HG03575 (cell line): Measurements from ENCODE around the gene CGAS.
"Not testable (repeated sequence)": the region's sequence is repeated elsewhere in the genome, so short reads cannot be mapped to it uniquely, and the experiment has no call there.

Experiments
- ATAC-seq: cut with Tn5 transposase; IDR thresholded peaks from one replicate; pipeline ENCODE4 v1.9.1; 2021; ENCODE audit not compliant: unreplicated experiment, insufficient number of reproducible peaks, low FRiP score; ENCODE audit errors: extremely low read depth

The CGAS gene

DNA sequence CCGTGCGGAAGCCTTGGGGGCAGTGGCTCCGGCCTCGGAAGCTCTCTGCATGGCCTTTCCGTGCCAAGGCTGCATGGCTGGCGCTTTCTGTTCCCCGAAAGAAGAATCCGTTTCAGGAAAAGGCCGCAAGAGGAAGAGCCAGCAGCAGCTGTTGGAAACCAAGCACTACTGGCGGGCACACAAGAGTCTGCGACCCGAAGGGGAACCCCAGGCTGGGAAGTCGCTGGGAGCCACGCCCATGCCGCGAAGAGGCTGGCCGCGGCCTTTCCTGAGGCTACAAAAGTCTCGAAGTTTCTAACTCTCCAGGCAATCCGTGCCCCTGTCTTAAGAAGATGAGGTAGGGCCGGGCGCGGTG, at the start of gene CGAS:
Gene CGAS (minus strand): TSS at position 191 of the 355 bp plus-strand sequence. CDS start 116 bp downstream, at position 75.
- peak; percentile 43 for ATAC-seq

DNA sequence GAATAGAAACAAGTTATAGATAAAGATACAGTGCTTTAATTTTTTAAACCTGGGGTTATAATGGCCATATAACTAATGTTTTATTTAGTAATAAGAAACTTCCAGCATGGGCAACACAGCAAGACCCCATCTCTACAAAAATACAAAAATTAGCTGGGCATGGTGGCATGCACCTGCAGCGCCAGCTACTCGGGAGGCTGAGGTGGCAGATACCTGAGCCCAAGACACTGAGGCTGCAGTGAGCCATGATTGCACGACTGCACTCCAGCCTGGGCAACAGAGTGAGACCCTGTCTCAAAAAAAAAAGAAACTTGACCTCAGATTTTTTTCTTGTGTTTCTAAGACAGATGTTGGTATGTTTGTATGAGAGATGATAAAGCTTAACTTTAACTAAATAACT, 45.8 kb upstream of the CGAS start:
- no peak for ATAC-seq

DNA sequence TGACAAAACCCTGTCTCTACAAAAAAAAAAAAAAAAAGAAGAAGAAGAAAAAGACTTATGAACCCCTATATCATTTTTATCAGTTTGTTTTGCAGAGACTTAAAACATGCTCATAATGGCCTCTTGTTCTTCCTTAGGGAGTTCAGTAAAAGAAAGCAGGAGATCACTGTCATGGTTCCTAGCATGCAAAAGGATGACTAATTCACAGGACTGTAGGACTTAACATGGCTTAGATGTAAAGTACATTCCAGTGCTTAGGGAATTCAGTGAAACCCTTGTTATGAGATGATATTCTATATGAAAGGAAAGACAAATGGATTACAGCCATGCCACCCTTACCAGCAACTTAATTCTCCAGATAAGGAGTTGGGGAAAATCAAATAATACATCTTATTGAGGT, 39.3 kb upstream of the CGAS start:
- ATAC-seq: no peak

DNA sequence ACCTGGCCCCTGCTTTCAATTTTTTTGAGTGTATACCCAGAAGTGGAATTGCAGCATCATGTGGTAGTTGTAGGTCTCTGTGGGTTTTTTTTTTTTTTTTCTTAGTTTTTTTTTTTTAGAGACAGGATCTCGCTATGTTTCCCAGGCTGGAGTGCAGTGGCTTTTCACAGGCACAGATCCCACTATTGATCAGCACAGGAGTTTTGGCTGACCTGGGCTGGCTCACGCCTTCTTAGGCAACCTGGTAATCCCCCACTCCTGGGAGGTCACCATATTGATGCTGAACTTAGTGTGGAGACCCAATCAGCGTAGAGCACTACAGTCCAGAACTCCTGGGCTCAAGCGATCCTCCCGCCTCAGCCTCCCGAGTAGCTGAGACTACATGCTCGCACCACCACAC, 35.4 kb upstream of the CGAS start:
- ATAC-seq: no peak

DNA sequence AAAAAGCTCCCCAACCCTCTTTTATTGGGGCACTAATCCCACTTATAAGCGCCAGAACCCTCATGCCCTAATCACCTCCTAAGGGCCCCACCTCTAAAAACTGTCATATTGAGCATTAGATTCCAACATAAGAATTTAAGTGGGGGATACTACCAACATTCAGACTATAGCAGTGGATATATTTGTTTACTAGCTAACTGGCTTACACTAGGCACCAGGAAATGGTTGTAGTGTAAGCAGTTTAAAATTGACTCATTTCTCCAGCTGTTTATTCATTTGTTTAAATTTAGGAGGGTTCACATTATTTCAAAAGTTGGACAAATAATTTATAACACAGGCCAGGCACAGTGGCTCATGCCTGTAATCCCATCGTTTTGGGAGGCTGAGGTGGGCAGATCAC, 32.3 kb upstream of the CGAS start:
- no peak for ATAC-seq

DNA sequence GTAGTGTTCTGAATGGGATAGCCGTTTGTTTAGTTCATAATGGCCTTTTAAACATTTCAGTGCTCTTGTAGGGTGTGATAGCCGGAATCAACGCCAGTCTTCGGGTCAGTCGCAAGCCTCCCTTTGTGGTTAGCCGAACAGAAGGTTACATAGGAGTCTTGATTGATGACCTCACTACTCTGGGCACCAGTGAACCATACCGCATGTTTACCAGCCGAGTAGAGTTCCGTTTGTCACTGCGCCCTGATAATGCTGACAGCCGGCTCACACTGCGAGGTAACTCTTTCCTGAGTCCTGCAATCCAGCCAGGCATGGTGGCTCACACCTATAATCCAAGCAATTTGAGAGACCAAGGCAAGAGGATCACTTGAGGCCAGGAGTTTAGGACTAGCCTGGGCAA, 29.9 kb upstream of the CGAS start:
- ATAC-seq: no peak

DNA sequence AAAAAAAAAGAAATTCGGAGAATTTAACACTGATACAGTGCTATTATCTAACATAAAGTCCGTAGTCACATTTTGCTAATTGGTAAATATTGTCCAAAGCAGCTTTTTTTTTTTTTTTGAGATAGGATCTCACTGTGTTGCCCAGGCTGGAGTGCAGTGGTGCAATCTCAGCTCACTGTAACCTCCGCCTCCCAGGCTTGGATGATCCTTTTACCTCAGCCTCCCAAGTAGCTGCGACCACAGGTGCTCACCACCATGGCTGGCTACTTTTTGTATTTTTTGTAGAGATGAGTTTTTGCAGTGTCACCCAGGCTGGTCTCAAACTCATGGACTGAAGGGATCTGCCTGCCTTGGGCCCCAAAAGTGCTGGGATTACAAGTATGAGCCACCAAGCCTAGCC, 25.3 kb upstream of the CGAS start:
- ATAC-seq: no peak

DNA sequence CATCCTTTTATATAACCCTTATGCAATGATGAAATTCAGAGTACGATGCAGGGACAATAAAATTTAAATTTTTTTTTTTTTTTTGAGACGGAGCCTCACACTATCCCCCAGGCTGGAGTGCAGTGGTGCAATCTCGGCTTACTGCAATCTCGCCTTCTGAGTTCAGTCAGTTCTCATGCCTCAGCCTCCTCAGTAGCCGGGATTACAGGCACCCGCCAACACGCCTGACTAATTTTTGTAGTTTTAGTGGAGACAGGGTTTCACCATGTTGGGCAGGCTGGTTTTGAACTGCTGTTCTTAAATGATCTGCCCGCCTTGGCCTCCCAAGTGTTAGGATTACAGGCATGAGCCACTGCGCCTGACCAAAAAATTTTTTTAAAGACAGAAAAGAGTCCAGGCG, 24.6 kb upstream of the CGAS start:
- no peak for ATAC-seq

DNA sequence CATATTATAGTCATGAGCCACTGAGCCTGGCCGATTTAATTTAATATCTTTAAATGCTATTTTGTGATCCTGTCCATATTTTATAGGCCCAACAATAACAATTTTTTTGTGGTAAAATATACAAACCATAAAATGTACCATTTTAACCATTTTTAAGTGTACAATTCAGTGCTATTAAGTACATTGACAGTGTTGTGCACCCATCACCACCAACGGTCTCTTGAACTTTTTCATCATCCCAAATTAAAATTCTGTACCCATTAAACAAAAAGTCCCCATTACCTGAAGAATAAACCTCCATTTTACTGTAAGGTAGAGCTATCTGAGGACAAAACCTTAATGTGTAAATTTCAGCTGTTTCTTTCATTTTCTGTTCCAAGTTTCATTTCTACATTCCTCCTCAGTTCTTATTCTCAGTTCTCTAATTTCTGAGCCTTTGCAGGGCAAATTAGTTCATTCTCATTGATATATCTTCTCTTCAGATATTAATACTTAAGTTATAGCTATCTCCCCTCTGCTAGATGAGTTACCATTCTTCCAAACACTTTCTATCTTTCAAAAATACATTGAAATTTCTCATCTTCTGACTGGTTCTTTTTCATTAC, 19.7 kb upstream of the CGAS start:
- ATAC-seq: peak; percentile 95

DNA sequence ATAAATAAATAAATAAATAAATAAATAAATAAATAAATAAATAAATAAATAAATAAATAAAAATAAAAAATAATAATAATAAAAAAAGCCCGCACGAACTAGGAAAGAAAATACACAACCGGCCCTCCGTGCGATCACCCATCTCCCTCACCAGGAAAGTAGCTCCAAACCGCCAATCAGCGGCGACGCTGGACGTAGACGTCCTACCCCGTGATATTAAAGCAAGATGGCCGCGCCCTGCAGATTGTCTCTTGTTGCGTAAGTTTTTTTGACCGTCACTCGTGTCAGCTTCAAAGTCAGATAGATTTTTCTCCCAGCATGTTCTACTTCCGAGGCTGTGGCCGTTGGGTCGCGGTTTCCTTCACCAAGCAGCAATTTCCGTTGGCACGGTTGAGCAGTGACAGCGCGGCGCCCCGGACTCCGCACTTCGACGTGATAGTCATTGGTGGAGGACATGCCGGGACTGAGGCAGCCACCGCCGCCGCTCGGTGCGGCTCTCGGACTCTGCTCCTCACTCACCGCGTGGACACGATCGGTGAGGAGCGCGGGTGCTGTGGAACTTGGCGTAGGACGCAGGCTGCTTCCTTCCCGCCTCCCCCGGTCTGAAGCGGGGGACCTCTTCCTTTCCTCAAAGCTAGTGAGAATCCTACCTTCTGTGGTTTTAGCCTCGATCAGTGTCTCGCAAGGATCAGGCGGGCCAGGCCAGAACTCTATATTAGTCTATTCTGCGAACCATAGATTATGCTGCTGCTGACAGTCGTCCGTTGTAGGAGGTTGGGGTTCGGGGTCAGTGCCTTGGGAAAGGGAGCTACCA, 9.6 kb upstream of the CGAS start, which contains the start of gene MTO1:
Gene MTO1 (plus strand): TSS at position 201 of the 814 bp plus-strand sequence. CDS start 118 bp downstream, at position 319.
- peak; percentile 85 for ATAC-seq

DNA sequence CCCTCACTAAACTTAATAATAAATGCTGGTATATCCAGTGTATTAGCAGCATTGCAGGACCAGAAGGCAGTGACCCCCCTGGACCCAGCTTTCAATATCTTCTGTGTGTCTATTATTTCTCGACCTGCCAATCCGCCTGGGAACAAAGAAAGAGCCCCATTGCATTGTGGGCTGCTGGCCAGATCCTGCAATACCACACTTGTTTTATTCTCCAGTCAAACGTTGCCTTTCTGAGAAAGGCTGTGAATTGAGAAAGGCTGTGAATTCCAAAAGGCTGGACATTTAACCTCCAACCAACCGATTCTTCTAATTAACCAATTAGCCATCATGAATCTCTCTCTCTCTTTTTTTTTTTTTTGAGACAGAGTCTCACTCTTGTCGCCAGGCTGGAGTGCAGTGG, 8.0 kb upstream of the CGAS start:
- ATAC-seq: no peak

DNA sequence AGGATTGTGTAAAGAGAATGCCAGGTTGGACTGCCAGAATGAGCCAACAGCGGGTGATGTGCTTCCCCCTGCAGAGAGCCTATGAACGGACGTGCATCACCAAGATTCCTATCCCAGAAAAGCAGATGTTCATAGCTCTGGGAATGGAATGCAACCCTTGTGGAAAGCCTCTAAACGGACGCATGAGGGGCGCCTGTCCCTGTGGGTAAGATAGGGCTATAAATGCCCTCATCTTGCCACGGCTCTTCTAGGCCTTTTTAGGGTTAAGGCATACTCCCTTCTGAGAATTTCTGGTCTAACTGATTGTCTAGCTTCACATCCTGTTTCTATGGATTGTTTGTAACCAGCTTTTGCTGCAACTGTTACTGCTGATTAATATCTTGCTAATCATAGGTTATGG, 7.4 kb upstream of the CGAS start:
- not testable (repeated sequence) for ATAC-seq

DNA sequence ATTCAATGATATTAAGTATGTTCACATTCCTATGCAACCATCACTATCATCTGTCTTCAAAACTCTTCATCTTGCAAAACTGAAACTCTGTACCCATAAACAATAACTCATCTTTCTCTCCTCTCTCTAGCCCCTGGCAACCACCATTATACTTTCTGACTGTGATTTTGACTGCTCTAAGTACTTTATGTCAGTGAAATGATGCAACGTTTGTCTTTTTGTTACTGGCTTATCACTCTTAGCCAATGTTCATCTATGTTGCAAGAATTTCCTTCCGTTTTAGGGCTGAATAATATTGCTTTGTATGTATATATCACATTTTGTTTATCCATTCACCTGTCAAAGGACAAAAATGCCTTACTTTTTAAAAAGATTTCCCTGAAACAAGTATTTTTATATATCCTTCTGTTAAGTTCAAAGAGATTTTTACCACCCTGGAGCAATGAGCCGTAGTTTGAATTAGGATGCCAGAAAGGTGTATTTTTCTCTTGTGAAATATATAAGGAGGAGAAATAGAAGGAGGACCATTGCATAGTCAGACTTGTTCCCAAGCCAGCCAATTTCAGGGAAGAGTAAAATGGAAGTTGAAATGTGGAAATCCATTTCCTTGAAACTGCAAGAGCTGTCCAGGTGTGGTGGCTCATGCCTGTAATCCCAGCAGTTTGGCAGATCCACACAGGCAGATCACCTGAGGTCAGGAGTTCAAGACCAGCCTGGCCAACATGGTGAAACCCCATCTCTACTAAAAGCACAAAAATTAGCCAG, 4.0 kb upstream of the CGAS start:
- no peak for ATAC-seq

DNA sequence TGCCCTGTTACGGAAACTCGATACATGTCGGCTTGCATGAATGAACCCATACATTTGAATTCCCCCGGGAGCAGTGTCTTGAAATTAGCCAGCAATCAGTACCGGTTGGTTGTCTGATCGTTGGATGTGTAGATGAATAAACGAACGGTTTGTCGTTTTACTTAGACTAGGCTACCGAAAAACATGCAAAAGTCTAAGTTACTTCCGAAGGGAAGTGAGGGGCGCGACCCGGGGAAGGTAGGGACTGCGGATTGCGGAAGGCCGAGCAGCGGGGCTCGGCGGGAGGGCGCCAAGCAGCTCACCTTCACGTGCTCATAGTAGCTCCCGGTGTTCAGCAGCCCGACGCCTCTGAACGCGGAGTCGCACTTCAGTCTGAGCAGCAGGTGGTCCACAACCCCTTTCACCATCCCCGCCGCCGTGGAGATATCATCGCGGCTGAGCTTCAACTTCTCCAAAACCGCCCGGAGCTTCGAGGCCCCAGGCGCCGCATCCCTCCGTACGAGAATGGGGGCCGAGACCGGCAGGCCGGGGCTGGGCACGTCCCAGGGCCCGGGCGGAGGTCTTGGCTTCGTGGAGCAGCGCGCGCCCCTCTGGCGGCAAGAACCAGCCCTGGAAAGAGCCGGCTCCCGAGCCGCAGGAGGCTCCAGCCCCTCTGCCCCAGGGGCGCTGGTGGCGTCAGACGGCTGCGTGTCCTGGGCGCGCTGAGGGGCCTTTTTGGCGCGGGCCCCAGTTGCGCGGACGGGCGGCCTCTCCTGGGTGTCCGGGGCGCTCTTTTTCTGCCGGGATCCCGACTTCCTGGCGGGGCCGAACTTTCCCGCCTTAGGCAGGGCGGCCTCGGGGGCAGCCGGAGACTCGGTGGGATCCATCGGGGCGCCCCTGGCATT, 632 bp downstream of the CGAS start:
- ATAC-seq: no peak

DNA sequence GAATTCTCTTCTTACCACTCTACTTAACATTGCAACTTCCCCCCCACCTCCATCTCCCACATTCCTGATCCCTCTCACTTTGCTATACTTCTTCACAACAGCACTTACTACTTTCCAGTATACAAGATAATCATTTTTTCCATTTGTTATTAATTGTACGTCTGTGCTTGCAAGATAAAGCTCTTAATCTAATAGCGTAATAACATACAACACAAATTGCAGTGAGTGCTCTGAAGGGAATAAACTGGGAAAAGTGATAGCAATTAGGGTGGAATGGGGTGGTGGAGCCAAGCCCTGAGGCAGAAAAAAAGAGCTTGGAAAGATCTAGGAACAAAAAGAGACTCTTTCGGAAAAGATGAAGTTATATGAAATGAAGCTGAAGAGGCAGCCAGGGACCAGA, 8.5 kb downstream of the CGAS start:
- no peak for ATAC-seq

DNA sequence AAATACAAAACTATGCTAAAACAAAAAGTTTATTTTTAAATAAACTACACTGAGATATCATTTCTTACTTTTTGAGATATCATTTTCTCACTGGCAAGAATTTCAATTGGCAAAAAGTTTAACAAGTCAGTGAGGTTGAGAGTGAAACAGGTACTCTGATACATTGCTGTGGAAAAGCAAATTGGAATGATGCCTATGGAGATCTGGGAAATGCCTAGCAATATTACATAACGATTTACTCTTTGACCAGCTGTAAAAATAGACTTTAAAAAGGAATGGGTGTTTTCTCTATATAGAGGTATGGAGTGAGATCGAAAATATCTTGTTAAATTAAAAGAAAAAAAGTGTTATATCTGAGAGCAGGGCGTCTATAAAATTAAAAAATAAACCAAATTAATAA, 16.9 kb downstream of the CGAS start:
- ATAC-seq: no peak

DNA sequence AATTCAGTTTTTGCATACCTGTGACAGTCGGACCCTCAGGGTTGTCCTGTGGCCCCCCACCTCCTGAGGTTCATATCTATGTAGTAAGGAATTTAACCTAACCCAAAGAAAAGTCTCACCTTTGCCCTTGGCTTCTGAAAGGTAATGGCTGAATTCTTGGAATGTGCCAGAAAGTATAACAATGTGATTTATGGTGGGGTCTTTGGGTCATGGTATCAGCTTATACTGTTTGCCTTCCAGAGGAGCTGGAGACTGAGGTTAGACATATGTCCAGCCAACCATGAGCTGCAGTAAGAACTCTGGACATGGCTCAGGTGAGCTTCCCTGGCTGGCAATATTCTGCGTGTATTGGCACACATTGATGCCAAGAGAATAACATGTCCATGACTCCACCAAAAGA, 30.6 kb downstream of the CGAS start:
- no peak for ATAC-seq

DNA sequence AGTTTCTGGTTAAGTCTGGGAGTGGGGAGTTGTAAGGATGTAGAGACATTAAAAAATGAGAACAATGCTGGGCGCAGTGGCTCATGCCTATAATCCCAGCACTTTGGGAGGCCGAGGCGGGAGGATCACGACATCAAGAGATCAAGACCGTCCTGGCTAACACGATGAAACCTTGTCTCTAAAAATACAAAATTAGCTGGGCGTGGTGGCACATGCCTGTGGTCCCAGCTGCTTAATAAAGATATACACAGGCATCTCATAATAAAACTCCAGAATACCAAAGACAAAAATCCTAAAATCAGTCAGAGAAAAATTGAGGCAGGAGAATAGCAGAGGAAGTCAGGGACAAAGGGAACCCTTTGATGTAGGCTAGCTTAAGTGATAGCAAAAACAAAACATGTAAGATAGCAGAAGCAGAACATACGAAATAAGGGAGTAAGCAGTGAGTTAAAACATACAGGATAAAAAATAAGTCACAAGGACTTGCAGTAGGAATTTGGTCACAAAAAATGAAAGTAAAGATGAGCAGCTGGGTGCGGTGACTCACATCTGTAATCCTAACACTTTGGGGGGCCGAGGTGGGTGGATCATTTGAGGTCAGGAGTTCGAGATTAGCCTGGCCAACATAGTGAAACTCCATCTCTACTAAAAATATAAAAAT, 33.9 kb downstream of the CGAS start:
- ATAC-seq: no peak

DNA sequence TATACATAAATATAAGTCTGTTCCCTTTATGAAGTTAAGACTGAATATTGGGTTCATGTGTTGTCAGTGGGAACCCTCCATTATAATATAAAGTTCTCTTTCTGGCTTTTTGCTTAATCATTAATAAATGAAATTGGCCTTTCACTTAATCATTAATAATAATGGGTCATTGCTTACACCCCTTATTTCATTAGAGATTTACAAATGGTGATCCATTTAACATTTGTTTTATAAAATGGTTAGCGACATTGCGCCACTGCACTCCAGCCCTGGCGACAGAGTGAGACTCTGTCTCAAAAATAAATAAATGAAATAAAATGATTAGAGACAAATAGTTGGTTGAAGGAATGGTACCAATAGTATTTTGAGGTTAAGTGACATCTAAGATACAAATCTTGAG, 39.0 kb downstream of the CGAS start:
- ATAC-seq: no peak
